Choroid plexus epithelial cell (primary cell): ENCODE data around the gene SEMA3A.

Source experiments
- DNase-seq: peaks from one replicate; pipeline ENCODE4 v3.0.0-alpha.2; 2010; ENCODE audit warnings: low read depth
- H3K4me3 ChIP-seq: 2 replicates; pipeline ENCODE4 v1.5.1; 2011; ENCODE audit warnings: low read depth, mild to moderate bottlenecking, control low read depth, low read length, moderate library complexity
- CTCF ChIP-seq: conservative IDR thresholded peaks from 2 replicates; pipeline ENCODE4 v1.5.1; 2011; ENCODE audit warnings: low read depth, mild to moderate bottlenecking, control low read depth, inconsistent platforms, low read length, moderate library complexity

Gene SEMA3A

DNA sequence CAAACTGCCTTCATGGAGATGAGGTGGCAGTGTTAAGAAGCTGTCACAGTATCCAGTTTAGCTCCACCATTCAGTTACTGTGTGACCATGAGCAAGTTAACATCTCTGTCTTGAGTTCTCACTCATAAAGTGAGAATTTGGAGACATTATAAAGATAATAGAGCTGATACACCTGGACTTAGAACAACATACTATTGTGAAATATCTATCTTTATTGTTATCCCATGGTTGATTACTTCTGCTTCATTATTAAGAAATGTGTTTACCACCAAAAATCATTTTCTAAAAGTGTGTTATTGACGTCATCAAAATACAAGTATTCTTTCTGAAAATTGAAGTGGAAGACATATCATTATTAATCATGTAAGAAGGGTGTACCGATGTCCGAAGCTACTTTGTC, 166.9 kb downstream of the SEMA3A start:
- H3K4me3 ChIP-seq = no peak overlapping the region
- no peak for TF ChIP-seq CTCF
- DNase-seq = no peak

DNA sequence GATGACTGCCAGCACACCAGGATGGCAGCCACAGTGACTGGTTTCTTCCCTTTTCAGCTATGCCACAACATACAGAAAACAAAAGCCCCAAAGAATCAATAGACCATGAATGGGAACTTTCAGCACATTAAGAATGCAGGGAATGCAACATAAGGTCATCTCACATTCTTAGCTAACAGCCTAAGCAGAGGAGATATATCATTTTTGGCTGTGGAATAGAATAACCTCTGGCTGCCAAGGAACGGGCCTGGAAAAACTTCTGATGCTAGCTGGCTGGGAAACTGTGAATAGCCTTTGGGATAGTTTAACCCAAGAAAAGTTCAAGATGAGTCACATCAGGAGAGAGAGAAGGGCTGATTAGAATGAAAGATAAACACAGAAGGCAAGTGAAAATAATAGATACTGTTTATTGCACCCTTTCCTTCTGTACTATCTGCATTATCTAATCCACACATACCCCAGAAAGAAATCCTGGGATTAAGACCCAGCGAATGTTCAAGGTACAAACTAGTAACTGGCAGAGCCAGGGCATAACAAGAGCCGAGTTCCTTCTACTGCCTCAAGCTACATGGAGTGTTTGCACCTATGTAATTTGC, 169.2 kb downstream of the SEMA3A start:
- peak; percentile 88 for DNase-seq
- no peak overlapping the region for H3K4me3 ChIP-seq

DNA sequence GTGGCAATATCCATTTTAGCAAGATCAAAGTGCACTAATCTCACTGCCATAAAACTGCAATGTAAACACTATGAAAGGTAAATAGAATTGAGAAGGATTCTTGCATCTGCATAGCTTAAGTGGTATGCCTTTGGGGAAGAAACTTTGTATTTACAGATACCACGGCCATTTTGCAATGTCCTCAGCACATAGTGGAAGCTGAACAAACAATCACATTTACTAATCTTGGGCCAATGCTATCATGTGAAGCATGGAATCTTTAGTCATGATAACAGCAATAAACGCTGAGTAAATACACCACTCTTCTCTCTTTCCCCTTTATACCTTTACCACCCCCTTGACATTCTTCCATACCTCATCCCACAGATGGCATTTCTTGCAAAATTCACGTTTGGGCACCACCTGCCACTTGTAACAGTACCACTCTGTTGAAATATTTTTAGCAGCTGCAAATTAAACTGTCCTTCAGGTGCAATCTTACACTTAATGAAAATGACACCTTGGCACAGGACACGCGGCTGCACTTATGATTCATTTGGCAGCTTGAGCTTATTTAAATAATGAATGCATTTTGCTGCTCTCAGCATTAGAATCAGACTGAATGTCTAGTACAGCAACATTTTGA, 171.8 kb downstream of the SEMA3A start:
- no peak overlapping the region for H3K4me3 ChIP-seq
- DNase-seq = peak; percentile 43
- TF ChIP-seq CTCF = no peak

More for the DNA sequence above, 169.2 kb downstream of the SEMA3A start:
- no peak for TF ChIP-seq CTCF

DNA sequence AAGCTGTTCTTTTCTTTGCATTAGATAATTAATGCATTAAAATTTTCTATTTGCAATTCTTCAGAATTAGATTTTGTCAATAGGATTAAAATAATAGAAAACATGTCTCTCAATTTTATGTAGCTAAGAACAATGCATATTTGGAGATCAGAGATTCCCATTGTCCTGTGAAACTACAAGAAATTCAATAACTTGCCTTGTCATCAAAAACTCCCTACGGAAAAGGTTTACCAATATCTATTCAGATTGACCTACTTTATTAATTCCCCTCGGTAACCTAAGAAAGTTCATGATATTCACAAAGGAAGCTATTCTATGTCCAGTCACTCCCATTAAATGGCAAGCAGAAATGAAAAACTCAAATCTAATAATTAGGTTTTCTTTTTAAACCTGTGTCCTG, 172.6 kb downstream of the SEMA3A start:
- TF ChIP-seq CTCF = no peak
- H3K4me3 ChIP-seq = no peak overlapping the region
- DNase-seq = no peak

DNA sequence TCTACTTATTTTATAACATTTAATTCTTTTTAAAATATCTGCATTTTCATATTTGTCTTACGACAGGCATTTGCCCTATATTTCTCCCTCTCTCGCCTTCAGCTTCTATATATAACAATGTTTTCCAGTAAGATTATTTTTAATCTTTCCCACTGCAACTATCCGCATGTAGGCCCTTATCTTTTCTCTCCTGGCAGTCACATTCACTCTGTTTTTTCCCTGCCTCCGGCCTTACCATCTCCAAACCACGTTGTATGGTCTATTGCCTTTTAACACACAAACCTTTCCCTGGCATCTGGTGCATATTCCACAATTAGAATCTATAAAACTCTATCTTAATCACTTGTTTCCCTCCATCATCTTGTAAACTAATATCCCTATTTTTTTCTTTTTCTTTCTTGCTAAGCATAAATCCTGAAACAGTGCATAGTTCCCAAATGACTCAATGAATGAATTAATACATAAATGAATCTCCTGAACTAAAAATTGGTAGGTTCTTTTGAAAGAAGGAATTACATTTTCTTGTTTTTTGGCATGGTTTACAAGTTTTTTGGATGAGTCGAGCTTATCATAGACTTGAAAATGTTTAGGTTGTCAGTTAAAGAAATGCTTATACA, 173.2 kb downstream of the SEMA3A start:
- no peak for TF ChIP-seq CTCF
- DNase-seq = peak; percentile 26
- H3K4me3 ChIP-seq = no peak overlapping the region

GRCh38 chr7:84017651-84018050, 176.9 kb downstream of the SEMA3A start:
- no peak overlapping the region for H3K4me3 ChIP-seq
- TF ChIP-seq CTCF = no peak
- DNase-seq = no peak
